HG03025 (cell line): ENCODE measurements around the gene CAGE1.
"Not testable (repeated sequence)": the region's sequence is repeated elsewhere in the genome, so short reads cannot be mapped to it uniquely, and the experiment has no call there.

Source experiments
- ATAC-seq: cut with Tn5 transposase; IDR thresholded peaks from one replicate; pipeline ENCODE4 v1.9.1; 2021; ENCODE audit warnings: mild to moderate bottlenecking, moderate library complexity; ENCODE audit not compliant: unreplicated experiment, low FRiP score

CAGE1 gene

GRCh38 chr6:7341271-7341670 lies 48.3 kb downstream of the CAGE1 start:
- ATAC-seq = no peak

- ATAC-seq = not testable (repeated sequence)
These were observed 50.4 kb downstream of the CAGE1 start for GRCh38 chr6:7339007-7339732.

- ATAC-seq = no peak
These were observed 51.5 kb downstream of the CAGE1 start for GRCh38 chr6:7338031-7338430.

GRCh38 chr6:7335519-7335918 lies 54.0 kb downstream of the CAGE1 start:
- ATAC-seq = no peak

- ATAC-seq = no peak
These were observed 54.9 kb downstream of the CAGE1 start for GRCh38 chr6:7334685-7335084.

GRCh38 chr6:7332090-7332745 lies 57.3 kb downstream of the CAGE1 start:
- no peak for ATAC-seq

GRCh38 chr6:7331452-7331851 lies 58.1 kb downstream of the CAGE1 start:
- ATAC-seq = no peak

GRCh38 chr6:7328243-7328642 lies 61.3 kb downstream of the CAGE1 start:
- ATAC-seq = no peak

GRCh38 chr6:7325750-7326149 lies 63.8 kb downstream of the CAGE1 start:
- no peak for ATAC-seq

GRCh38 chr6:7324520-7324919 lies 65.0 kb downstream of the CAGE1 start:
- ATAC-seq = peak; percentile 59

GRCh38 chr6:7323074-7323473 lies 66.5 kb downstream of the CAGE1 start:
- ATAC-seq = no peak

- ATAC-seq = not testable (repeated sequence)
These were observed 67.7 kb downstream of the CAGE1 start for GRCh38 chr6:7321866-7322265.

GRCh38 chr6:7319406-7319805 lies 70.1 kb downstream of the CAGE1 start:
- not testable (repeated sequence) for ATAC-seq

- ATAC-seq = no peak
These were observed 72.0 kb downstream of the CAGE1 start for GRCh38 chr6:7317538-7317937.

- no peak for ATAC-seq
These were observed 72.6 kb downstream of the CAGE1 start for GRCh38 chr6:7316658-7317533.

- ATAC-seq = no peak
These were observed 73.6 kb downstream of the CAGE1 start for GRCh38 chr6:7315948-7316365.

GRCh38 chr6:7315087-7315947 lies 74.2 kb downstream of the CAGE1 start:
- not testable (repeated sequence) for ATAC-seq

GRCh38 chr6:7314414-7314813 lies 75.1 kb downstream of the CAGE1 start:
- no peak for ATAC-seq

GRCh38 chr6:7313505-7314165 lies 75.9 kb downstream of the CAGE1 start:
- ATAC-seq = no peak
